MM.1S (cell line): ENCODE data around the gene ACSL1.

Experiments
- DNase-seq: peaks from one replicate; pipeline ENCODE4 v3.0.0-alpha.2; 2015
- H2AFZ ChIP-seq: fragments of 300-600 bp; sonication (generic); 2 replicates; pipeline ENCODE4 v1.6.0; 2016; ENCODE audit warnings: antibody characterized with exemption, low read length
- H3F3A ChIP-seq: fragments of 300-600 bp; sonication (generic); 2 replicates; pipeline ENCODE4 v1.6.1; 2016; ENCODE audit warnings: mild to moderate bottlenecking, antibody characterized with exemption, low read length, moderate library complexity, mixed read lengths; ENCODE audit not compliant: insufficient read depth
- H3K27ac ChIP-seq: fragments of 300-600 bp; sonication (generic); 2 replicates; pipeline ENCODE4 v1.5.1; 2016; ENCODE audit warnings: mild to moderate bottlenecking, low read length
- H3K27me3 ChIP-seq: fragments of 300-600 bp; sonication (generic); replicated peaks from 2 replicates; pipeline ENCODE4 v1.6.0; 2016; ENCODE audit warnings: low read length; ENCODE audit not compliant: insufficient read depth
- H3K36me3 ChIP-seq: fragments of 300-600 bp; sonication (generic); replicated peaks from 2 replicates; pipeline ENCODE4 v1.6.1; 2016; ENCODE audit warnings: mild to moderate bottlenecking, low read length, mixed read lengths; ENCODE audit not compliant: insufficient read depth
- H3K4me1 ChIP-seq: fragments of 300-600 bp; sonication (generic); 2 replicates; pipeline ENCODE4 v1.6.1; 2016; ENCODE audit warnings: low read length, mixed read lengths
- H3K4me2 ChIP-seq: fragments of 300-600 bp; sonication (generic); 2 replicates; pipeline ENCODE4 v1.6.0; 2016; ENCODE audit warnings: low read depth, low read length
- H3K4me3 ChIP-seq: fragments of 300-600 bp; sonication (generic); 2 replicates; pipeline ENCODE4 v1.5.1; 2016; ENCODE audit warnings: low read length, mixed read lengths
- H3K79me2 ChIP-seq: fragments of 300-600 bp; sonication (generic); 2 replicates; pipeline ENCODE4 v1.6.1; 2016; ENCODE audit warnings: mixed run types, low read length, mixed read lengths
- H3K9ac ChIP-seq: fragments of 300-600 bp; sonication (generic); 2 replicates; pipeline ENCODE4 v1.6.1; 2016; ENCODE audit warnings: low read length, mixed read lengths
- H3K9me2 ChIP-seq: fragments of 300-600 bp; sonication (generic); replicated peaks from 2 replicates; pipeline ENCODE4 v1.6.1; 2016; ENCODE audit warnings: mild to moderate bottlenecking, low read length, mixed read lengths; ENCODE audit not compliant: insufficient read depth
- H3K9me3 ChIP-seq: fragments of 300-600 bp; sonication (generic); replicated peaks from 2 replicates; pipeline ENCODE4 v1.6.1; 2016; ENCODE audit warnings: mild to moderate bottlenecking, low read length, mixed read lengths; ENCODE audit not compliant: insufficient read depth
- H4K20me1 ChIP-seq: fragments of 300-600 bp; sonication (generic); 2 replicates; pipeline ENCODE4 v1.6.1; 2016; ENCODE audit warnings: mild to moderate bottlenecking, low read length, moderate library complexity, mixed read lengths; ENCODE audit not compliant: insufficient read depth
- CTCF ChIP-seq: fragments of 300-600 bp; sonication (generic); IDR thresholded peaks from 2 replicates; pipeline ENCODE4 v1.5.1; 2016; ENCODE audit warnings: antibody characterized with exemption, low read length, mixed read lengths
- EZH2 ChIP-seq: fragments of 300-600 bp; sonication (generic); optimal IDR thresholded peaks from 2 replicates; pipeline ENCODE3; 2017; ENCODE audit warnings: low read depth, mild to moderate bottlenecking, antibody characterized with exemption, low read length, mixed read lengths
- EZH2phosphoT487 ChIP-seq: fragments of 300-600 bp; sonication (generic); IDR thresholded peaks from 2 replicates; pipeline ENCODE4 v1.6.1; 2018; ENCODE audit warnings: antibody characterized with exemption, low read length

The ACSL1 gene

GRCh38 chr4:184811526-184812198 is 14.1 kb downstream of the ACSL1 start:
- no peak overlapping the region for H3K4me2 ChIP-seq
- TF ChIP-seq EZH2phosphoT487 (no peak), CTCF (no peak), EZH2 (no peak)
- no peak for DNase-seq
- peaks cover 21% of the 10 kb centered on the region for H3K4me1 ChIP-seq
- peaks cover 4% of the 10 kb centered on the region; the same call in 1 of the 2 replicates for H3K79me2 ChIP-seq
- H3K9me3 ChIP-seq: no peaks in the 10 kb centered on the region
- no peak overlapping the region for H3K4me3 ChIP-seq
- H3K27me3 ChIP-seq: peaks cover 2% of the 10 kb centered on the region; the same call in 1 of the 2 replicates
- H2AFZ ChIP-seq: no peak overlapping the region
- H3F3A ChIP-seq: peaks cover 11% of the 10 kb centered on the region; the same call in 1 of the 2 replicates
- no peaks in the 10 kb centered on the region for H3K9me2 ChIP-seq
- no peaks in the 10 kb centered on the region for H3K36me3 ChIP-seq
- no peak overlapping the region for H3K9ac ChIP-seq
- H4K20me1 ChIP-seq: no peaks in the 10 kb centered on the region; the same call in 1 of the 2 replicates
- no peak overlapping the region for H3K27ac ChIP-seq

DNA sequence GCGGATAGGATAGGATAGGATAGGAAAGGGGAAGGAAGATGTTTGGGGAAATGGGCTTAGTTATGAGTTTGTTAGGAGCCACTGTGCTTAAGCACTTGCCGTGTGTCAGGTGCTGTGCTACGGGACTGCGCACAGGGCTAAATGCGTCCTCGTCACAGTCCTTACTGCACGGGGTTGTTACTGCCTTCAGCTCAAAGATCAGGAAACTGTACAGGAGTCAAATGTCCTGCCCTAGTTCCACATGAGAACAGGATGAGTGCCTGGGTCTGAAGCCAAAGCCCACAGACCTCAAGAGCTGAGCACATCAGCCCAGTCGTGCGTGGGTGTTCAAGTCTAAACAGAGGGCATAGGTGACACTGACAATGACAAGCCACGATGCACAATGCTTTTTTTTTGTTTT is 15.0 kb downstream of the ACSL1 start:
- Histone ChIP-seq H3K4me1 (peaks cover 12% of the 10 kb centered on the region), H3K27ac (no peak overlapping the region), H3K79me2 (no peaks in the 10 kb centered on the region)

GRCh38 chr4:184808713-184809050 is 17.1 kb downstream of the ACSL1 start:
- Histone ChIP-seq H3F3A (no peaks in the 10 kb centered on the region), H3K4me2 (no peak overlapping the region), H3K27me3 (no peaks in the 10 kb centered on the region), H3K27ac (no peak overlapping the region), H3K4me3 (no peak overlapping the region), H3K9me2 (no peaks in the 10 kb centered on the region), H3K79me2 (no peaks in the 10 kb centered on the region), H3K4me1 (no peaks in the 10 kb centered on the region), H3K9ac (no peak overlapping the region), H3K9me3 (no peaks in the 10 kb centered on the region), H4K20me1 (no peaks in the 10 kb centered on the region; the same call in 1 of the 2 replicates), H3K36me3 (no peaks in the 10 kb centered on the region), H2AFZ (no peak overlapping the region)
- DNase-seq: no peak
- no peak for TF ChIP-seq CTCF
- TF ChIP-seq EZH2: no peak
- TF ChIP-seq EZH2phosphoT487: no peak

More for the DNA sequence above, 15.0 kb downstream of the ACSL1 start:
- Histone ChIP-seq H3K9me2 (no peaks in the 10 kb centered on the region), H3K4me3 (no peak overlapping the region), H4K20me1 (no peaks in the 10 kb centered on the region; the same call in 1 of the 2 replicates), H3K27me3 (no peaks in the 10 kb centered on the region), H3K9me3 (no peaks in the 10 kb centered on the region), H3F3A (peaks cover 8% of the 10 kb centered on the region; the same call in 1 of the 2 replicates), H2AFZ (no peak overlapping the region), H3K36me3 (no peaks in the 10 kb centered on the region), H3K9ac (no peak overlapping the region), H3K4me2 (no peak overlapping the region)
- DNase-seq: no peak
- TF ChIP-seq EZH2 (no peak), CTCF (no peak), EZH2phosphoT487 (no peak)
